HL-60 (cell line): ENCODE results near the gene DUOXA2.

ENCODE experiments used
- CTCF ChIP-seq: IDR thresholded peaks from one replicate; pipeline ENCODE4 v1.5.1; 2011; ENCODE audit warnings: low read length, control low read depth, inconsistent platforms; ENCODE audit not compliant: insufficient read depth
- POLR2AphosphoS5 ChIP-seq: IDR thresholded peaks from 2 replicates; pipeline ENCODE4 v1.6.1; 2012; ENCODE audit warnings: low read depth
- REST ChIP-seq: IDR thresholded peaks from 2 replicates; pipeline ENCODE4 v1.6.1; 2012; ENCODE audit warnings: low read depth; ENCODE audit not compliant: insufficient replicate concordance

- TF ChIP-seq POLR2AphosphoS5 (no peak), CTCF (no peak), REST (no peak)
Measured at GRCh38 chr15:45161666-45162065, 47.5 kb downstream of the DUOXA2 start.
